ENCODE measurements around the gene BMPER. TPM values are rescaled to one million over a fixed set of nuclear protein-coding genes. Genes with fewer than 3 reads are reported as not detected.

BMPER gene
- total and polyA plus RNA-seq, 2 of the 8 experiments (the other 6 are each of a cell fraction or from before 2014, with no cell fraction given): 0.33 to 0.69 TPM

DNA sequence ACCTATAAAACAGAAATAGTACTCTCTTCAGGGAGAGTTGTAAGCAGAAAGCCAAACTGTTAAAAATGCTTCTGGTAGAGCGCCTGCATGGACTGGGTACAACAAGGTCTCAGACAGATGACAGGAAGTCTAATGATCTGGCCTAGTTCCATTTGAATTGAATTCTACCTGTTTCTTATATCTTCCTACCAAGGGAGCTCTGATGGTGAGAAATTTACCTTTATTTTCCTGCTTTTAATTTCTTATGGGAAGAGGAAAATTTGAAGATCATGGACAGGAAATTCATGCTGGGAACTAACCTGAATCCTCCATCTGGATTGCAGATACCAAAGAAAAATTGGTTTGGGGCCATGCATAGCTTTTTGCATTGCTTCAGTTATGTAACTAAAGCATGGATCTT is 63.3 kb downstream of the BMPER start:
- Histone ChIP-seq H3K14ac (ENCODE audit: insufficient read length) (no peak overlapping the region), H3K23me2 (ENCODE audit: low read depth, low read length) (no peaks in the 10 kb centered on the region), H3K4ac (replicated peaks; ENCODE audit: insufficient read length, low read depth, low read length) (no peak overlapping the region), H3K4me2 (ENCODE audit: insufficient read depth in 1 of 2, low read depth in 2 of 2, low read length in 2 of 2) (no peak overlapping the region), H3K79me2 (ENCODE audit: control insufficient read depth in 1 of 2, insufficient read depth in 2 of 2, low read length in 2 of 2) (no peaks in the 10 kb centered on the region), H2AFZ (ENCODE audit: low read length) (no peak overlapping the region), H3K27me3 (replicated peaks in 1 of 4; ENCODE audit: control insufficient read depth in 3 of 4, extremely low read depth in 1 of 4, insufficient read depth in 3 of 4, low read length in 3 of 4) (no peaks in the 10 kb centered on the region), H4K8ac (ENCODE audit: extremely low read depth, insufficient read depth, low read length) (no peak overlapping the region), H2BK120ac (replicated peaks; ENCODE audit: low read depth, low read length) (no peak overlapping the region), H3K4me1 (replicated peaks in 1 of 4; ENCODE audit: control insufficient read depth in 3 of 4, insufficient read depth in 4 of 4, low read length in 3 of 4) (peaks cover 0 to 6% (median 2%) of the 10 kb centered on the region in 4 experiments; a peak in 1 of 7 replicates), H2BK15ac (ENCODE audit: low read length) (no peak overlapping the region), H2AK5ac (ENCODE audit: low read depth, low read length) (no peak overlapping the region), H4K5ac (ENCODE audit: insufficient read length, low read depth, low read length) (no peak overlapping the region), H3K9me3 (ENCODE audit: insufficient read depth in 2 of 2, low read depth in 1 of 2, low read length in 1 of 2) (no peaks in the 10 kb centered on the region), H3K9ac (replicated peaks in 1 of 4; ENCODE audit: extremely low read depth in 1 of 4, low read depth in 3 of 4, low read length in 3 of 4) (no peak overlapping the region), H3K4me3 (ENCODE audit: extremely low read depth in 1 of 4, insufficient read depth in 2 of 4, low read depth in 3 of 4, low read length in 4 of 4) (no peak overlapping the region), H2BK5ac (ENCODE audit: low read depth, low read length) (no peak overlapping the region), H4K20me1 (replicated peaks in 1 of 2; ENCODE audit: control insufficient read depth in 1 of 2, insufficient read depth in 2 of 2, low read length in 2 of 2) (no peaks in the 10 kb centered on the region), H3K23ac (ENCODE audit: insufficient read length) (no peak overlapping the region), H2BK20ac (ENCODE audit: low read length) (no peak overlapping the region), H3K79me1 (ENCODE audit: low read depth, low read length) (no peaks in the 10 kb centered on the region), H3K18ac (ENCODE audit: extremely low read depth, low read length) (no peak overlapping the region), H2BK12ac (ENCODE audit: low read depth, low read length) (no peak overlapping the region), H4K91ac (replicated peaks; ENCODE audit: insufficient read length, low read length) (no peak overlapping the region), H3K36me3 (ENCODE audit: control insufficient read depth in 2 of 4, insufficient read depth in 4 of 4, low read length in 3 of 4) (no peaks in the 10 kb centered on the region), H3K27ac (ENCODE audit: low read depth, low read length) (no peak overlapping the region), H3K56ac (replicated peaks; ENCODE audit: insufficient read length, low read depth, low read length) (no peak overlapping the region)
- 100% methylated on average over 1 of the region's 1 CpG; no CpG with 5 or more reads in 1 of the 2 experiments for WGBS, 2 experiments (ENCODE audit: extremely low coverage in 1 of 2, insufficient coverage in 1 of 2, insufficient read length in 1 of 2, insufficient replicate concordance in 2 of 2, low coverage in 1 of 2, low lambda C conversion rate in 2 of 2, missing lambda C conversion rate in 1 of 2)
- DNase-seq (ENCODE audit: low read depth in 1 of 2, low spot score in 2 of 2): no peak
- ChIA-PET POLR2A (ENCODE audit: partially characterized antibody) (no interaction called here), CTCF (ENCODE audit: partially characterized antibody) (interaction anchor here (1.3 kb wide), 1 partner anchor 35 kb away, joined by 6 read pairs; no protein-coding TSS in a partner anchor)
- FAIRE-seq: no peak
- TF ChIP-seq CHD1 (IDR thresholded peaks at IDR 0.05; ENCODE audit: low read depth, low read length) (no peak), HDAC2 (IDR thresholded peaks at IDR 0.05; ENCODE audit: borderline replicate concordance in 1 of 2, low read depth in 2 of 2, low read length in 2 of 2) (no peak), KDM4A (IDR thresholded peaks at IDR 0.05; ENCODE audit: low read depth, low read length, severe bottlenecking) (no peak), BCL11A (IDR thresholded peaks at IDR 0.05; ENCODE audit: low read depth in 2 of 2, low read length in 2 of 2) (no peak), ZNF274 (IDR thresholded peaks at IDR 0.05; ENCODE audit: borderline replicate concordance, extremely low read depth, low read length) (no peak), TEAD4 (IDR thresholded peaks at IDR 0.05; ENCODE audit: low read depth, low read length) (no peak), YY1 (IDR thresholded peaks at IDR 0.05; ENCODE audit: low read depth, low read length) (no peak), JUN (IDR thresholded peaks at IDR 0.05; ENCODE audit: low read depth, low read length) (no peak), EZH2 (IDR thresholded peaks at IDR 0.05; ENCODE audit: low read depth, low read length, severe bottlenecking) (no peak), JUND (IDR thresholded peaks at IDR 0.05; ENCODE audit: low read length) (no peak), BACH1 (IDR thresholded peaks at IDR 0.05; ENCODE audit: low read length) (no peak), CBX8 (IDR thresholded peaks at IDR 0.05; ENCODE audit: borderline replicate concordance, low read depth, low read length) (no peak), HDAC6 (IDR thresholded peaks at IDR 0.05; ENCODE audit: low read depth, low read length) (no peak), SIRT6 (IDR thresholded peaks at IDR 0.05; ENCODE audit: low read length) (no peak)
- TF ChIP-seq, protein P1, sequence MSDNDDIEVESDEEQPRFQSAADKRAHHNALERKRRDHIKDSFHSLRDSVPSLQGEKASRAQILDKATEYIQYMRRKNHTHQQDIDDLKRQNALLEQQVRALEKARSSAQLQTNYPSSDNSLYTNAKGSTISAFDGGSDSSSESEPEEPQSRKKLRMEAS (IDR thresholded peaks at IDR 0.05): no peak

Measured in H1 (cell line).